Astrocyte (in vitro differentiated cells and primary cell): ENCODE results near the gene JAKMIP2.
"Not testable (repeated sequence)": the region's sequence is repeated elsewhere in the genome, so short reads cannot be mapped to it uniquely, and the experiment has no call there.

Experiments
- CTCF ChIP-seq: IDR thresholded peaks from 2 replicates; pipeline ENCODE4 v1.5.1; 2011; ENCODE audit warnings: low read depth, mild to moderate bottlenecking, inconsistent platforms, low read length, moderate library complexity; ENCODE audit not compliant: insufficient read depth
- EZH2 ChIP-seq: IDR thresholded peaks from 2 replicates; pipeline ENCODE4 v1.6.1; 2012; ENCODE audit warnings: mild to moderate bottlenecking, low read length, inconsistent platforms; ENCODE audit not compliant: insufficient read depth

DNA sequence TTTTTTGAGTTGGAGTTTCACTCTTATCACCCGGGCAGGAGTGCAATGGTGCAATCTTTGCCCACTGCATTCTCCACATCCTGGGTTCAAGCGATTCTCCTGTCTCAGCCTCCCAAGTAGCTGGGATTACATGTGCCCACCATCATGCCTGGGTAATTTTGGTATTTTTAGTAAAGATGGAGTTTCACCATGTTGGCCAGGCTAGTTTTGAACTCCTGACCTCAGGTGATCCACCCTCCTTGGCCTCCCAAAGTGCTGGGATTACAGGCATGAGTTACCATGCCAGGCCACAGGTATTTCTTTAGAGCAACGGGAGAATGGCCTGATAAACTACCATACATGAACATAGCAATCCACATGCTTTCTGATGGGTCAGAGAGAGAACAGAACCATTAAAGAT lies 39.7 kb upstream of the JAKMIP2 start:
- TF ChIP-seq CTCF, EZH2: not testable (repeated sequence)
